HG03354 (cell line): ENCODE data around the gene SLC35E1.

ENCODE experiments used
- ATAC-seq: cut with Tn5 transposase; IDR thresholded peaks from one replicate; pipeline ENCODE4 v1.9.1; 2021; ENCODE audit warnings: mild to moderate bottlenecking; ENCODE audit not compliant: unreplicated experiment, poor library complexity, severe bottlenecking

The SLC35E1 gene

DNA sequence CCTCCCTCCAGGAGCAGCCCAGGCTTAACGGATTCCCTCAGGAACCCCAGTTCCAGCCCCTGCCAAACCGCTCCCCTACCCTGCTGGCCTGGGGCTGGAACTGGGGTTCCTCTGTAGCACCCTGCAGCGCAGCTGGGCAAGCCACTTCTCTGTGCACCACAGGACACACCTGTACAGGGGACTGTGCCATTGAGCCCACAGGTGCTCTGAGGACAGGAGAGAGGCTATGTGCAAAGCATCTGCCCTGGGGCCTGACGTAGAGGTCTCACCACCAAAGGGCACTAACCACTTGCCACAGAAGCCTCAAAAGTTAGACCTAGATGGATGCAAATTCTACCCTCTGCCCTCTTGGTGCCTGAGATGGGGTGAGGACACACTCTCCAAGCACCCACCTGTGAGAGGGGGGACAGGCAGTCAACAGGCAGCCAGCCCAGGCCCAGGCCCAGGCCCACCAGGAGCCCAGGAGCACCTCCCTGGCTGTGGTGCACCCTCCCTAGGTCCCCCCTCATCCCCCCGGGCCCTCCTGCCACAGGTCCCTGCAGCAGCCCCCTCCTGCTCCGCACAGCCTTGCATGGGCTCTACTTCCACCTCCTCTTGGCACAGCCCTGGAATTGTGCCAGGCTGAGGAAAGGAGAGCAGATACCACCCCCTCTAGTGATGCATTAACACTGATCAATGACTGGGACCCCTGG lies 27.6 kb upstream of the SLC35E1 start:
- ATAC-seq, result no peak

DNA sequence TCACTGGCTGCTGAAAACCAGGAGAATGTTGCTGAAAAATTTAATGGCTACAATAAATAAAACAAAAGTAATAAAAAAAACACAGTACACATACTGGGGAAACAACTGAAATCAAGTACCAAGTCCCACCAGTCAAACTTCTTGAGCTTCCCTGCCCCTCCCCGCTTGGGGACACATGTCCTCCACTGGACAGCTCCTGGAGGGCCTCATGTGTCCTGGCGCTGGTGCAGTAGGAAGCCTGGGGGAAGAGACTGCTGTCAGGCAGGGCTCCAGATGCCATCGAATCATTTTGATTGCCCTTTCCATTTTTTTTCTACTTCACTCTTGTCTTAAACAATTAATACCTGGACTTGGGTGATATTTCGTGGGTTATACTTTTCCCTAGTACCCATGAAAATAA lies 26.6 kb upstream of the SLC35E1 start:
- no peak for ATAC-seq

DNA sequence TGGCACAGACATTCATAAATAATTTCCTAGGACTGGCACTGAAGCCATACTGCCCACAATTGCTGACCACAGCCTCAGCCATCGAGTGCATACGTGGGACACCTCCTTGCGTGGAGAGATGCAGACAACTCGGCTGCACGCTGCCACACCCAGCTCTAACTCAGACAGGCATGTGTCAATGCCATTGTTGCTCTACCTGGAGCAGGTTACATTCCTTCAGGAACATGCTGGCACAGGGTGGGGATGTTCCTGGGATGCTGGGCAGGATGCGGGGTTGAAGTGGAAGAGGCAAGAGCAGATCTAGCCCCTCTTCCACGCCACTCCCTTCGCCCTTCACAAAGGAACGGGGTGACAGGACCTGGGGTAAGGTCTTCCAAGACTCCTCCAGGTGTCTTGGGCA lies 24.2 kb upstream of the SLC35E1 start:
- ATAC-seq, result no peak

DNA sequence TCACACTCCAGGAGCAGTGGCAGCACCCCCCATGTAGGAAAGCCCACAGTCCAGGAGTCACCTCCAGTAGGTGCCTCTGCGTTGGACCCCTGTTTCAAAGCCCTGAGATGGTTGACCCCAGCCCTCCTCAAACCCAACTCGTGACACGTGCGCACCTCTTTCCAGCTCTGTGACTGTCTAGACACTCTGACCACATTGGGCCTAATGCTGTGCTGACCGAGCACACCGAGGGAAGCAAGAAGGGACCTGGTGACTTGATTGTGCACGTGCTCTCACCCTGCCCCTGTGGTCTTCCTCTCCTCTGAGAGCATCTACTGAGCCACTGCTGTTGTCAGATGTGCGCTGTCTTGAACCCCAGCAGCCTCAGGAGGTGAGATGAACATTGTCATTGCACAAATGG lies 22.9 kb upstream of the SLC35E1 start:
- no peak for ATAC-seq

DNA sequence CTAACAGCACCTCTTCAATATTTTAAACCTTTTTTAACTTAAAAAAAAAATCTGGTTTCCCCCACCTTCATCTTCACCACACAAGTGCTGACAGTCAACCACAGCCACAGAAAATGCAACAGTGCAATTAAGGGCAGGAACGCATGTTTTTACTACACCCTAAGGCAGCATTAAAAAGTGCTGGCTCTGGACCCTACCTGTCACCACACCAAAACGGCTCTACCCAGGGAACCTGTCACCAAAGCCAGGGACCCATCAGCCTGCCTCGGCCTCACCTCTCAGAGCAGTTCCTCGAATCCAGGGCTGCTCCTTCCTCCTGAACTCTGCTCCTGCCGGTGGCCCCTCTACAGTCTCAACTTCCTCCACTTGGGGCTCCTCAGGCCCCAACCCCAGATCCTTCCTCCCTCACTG lies 22.5 kb upstream of the SLC35E1 start:
- no peak for ATAC-seq

DNA sequence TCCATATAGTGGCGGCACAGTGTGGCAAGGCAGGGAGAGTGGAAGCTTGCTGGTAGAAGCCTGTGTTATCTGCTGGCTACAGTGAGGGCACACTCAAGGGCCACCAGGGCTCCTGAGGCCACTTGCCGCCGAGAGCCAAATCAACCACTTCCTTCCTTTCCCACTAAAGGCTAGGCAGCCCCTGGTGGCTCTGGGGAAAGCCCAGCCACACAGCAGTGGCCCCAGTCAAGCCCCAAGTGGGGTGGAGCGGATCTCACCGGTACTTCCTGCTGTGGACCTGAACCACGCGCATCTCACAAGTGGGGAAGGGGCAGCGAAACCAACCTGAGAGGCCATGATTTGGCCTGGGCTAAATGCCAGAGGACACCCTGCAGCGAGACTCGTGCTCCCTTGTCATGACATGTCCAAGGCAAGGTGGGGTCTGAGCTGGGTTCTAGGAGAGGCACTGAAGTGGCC lies 21.9 kb upstream of the SLC35E1 start:
- ATAC-seq, result peak; percentile 49

DNA sequence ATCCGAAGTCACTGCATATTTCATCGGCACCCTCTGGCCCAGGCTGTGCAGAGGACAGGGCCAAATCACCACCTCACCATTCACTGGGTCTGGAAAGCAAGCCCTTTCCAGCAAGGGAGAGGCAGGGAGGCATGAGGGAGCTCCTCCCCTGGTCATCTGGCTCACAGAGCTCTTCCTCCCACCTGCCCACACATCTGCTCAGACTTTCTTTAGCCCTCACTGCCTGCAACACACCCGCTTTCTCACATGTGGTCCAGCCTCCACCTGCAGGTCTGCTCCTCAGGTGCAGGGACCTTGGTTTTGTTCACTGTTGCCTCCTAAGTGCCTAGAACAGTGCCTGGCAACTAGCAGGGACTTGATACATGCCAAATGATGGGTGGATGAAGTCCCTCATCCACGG lies 21.0 kb upstream of the SLC35E1 start:
- ATAC-seq, result no peak

DNA sequence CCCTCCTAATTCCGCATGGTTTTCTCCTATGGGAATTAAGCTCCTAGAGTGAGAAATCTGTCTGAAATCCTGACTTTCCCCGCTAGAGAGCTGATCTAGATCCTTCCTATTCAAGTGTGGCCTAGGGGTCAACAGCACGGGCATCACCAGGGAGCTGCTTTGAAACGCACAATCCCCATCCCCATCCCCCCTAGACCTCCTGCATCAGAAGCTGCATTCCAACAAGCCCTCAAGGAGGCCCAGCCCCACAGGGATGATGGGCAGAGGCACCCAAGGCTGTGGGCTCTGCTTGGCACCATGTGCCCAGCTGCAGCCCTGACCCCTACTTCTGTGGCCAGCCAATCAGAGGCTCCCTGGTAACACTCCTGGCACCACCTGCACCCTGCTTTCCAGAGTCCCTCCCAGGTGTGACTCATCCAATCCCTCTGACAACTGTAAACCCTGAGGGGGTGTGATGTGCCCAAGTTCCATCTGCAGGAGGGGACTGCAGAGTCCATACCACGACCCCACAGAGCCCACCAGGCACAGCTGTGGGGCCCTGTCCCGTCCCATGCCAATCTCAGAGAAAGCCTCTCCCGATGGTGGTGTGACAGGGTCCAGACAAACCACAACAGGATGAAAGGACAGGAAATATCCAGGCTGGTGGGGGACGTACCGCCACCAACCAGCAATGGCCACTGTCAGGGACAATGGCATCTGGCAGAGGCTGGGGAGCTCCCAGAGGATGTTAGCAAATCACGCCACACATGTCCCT lies 19.8 kb upstream of the SLC35E1 start:
- no peak for ATAC-seq

DNA sequence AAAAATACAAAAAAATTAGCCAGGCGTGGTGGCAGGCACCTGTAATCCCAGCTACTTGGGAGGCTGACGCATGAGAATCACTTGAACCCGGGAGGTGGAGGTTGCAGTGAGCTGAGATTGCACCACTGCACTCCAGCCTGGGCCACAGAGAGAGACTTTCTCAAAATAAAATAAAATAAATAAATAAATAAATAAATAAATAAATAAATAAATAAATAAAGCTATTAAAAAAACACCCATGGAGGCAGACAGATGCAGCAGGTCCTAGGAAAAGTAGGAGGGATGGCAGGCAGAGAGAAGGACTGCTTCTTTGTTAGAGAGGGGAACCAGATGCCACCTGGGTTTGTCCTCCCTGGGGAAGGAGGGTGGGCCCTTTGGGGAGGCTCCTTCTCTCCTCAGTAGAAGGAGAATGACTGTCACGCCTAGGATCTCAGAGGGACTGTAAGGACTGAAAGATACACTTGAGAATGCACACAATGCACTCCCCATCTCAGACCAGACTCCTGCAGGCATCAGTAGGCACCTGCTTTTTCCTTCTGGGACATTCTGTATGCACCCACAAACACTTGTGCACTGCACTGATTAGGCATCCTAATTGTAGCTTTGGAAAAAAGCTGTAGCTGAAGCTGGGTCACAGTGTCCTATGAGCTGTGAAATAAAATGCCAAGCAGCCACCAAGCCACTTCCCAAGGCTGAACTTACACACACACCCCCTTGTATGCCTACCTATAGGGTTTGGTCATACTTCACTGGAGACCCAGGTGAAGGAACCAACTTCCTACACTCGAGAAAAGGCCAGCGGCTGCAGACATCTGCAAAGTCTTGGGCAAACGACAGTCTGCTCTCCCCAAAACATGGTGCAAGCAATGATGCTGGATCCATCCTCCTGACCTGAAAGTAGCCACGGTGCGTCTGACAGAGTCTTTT lies 18.9 kb upstream of the SLC35E1 start:
- no peak for ATAC-seq

DNA sequence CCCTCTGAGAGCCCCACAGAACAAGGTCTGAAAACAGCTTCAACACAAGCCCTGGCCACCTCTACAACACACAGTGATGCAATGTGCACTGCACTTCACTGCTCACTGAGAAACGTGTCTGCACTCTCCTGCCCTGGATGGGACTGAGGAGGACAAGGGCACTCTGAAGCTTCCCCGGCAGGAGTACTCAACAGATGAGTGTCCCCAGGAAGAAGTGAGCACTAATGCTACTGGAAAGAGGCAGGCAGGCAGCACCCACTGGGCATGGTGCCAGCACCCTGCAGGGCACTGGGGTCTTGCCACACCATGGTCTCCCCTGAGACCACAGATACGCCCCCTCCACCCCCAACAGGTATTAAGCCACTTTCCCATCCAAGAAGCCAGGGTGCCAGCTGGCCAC lies 17.7 kb upstream of the SLC35E1 start:
- ATAC-seq, result no peak

DNA sequence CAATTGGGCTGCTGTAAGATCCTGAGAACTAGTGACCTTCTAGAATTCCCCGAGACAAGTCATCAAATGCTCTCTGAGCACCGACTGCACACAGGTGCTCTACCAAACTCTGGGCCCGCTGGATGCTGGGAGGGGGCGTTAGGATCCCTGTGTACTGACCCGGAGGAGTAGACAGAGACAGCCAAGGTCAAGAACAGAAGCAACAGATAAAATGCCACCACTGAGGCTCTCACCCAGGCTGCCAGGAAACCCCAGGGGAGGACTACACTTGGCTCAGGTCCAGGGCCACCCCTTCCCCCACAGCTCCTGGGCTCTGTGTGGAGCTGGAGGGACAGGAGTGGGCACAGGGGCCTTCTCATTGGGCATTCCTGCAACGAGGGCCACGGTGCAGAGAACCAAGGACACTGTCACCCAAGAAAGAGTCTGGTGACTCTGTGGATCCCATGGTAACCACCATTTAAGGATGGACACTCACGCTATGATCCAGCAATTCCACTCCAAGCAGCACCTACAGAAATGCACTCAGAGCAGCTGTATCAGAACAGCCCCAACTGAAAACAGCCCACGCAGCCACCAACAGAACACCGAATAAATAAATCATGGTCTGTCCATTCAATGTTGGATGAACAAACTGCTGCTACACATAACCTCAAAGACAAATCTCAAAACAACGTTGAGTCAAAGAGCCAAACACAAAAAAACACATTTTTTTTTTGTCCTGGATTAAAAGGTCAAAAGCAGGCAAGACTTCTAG lies 16.8 kb upstream of the SLC35E1 start:
- ATAC-seq, result no peak

DNA sequence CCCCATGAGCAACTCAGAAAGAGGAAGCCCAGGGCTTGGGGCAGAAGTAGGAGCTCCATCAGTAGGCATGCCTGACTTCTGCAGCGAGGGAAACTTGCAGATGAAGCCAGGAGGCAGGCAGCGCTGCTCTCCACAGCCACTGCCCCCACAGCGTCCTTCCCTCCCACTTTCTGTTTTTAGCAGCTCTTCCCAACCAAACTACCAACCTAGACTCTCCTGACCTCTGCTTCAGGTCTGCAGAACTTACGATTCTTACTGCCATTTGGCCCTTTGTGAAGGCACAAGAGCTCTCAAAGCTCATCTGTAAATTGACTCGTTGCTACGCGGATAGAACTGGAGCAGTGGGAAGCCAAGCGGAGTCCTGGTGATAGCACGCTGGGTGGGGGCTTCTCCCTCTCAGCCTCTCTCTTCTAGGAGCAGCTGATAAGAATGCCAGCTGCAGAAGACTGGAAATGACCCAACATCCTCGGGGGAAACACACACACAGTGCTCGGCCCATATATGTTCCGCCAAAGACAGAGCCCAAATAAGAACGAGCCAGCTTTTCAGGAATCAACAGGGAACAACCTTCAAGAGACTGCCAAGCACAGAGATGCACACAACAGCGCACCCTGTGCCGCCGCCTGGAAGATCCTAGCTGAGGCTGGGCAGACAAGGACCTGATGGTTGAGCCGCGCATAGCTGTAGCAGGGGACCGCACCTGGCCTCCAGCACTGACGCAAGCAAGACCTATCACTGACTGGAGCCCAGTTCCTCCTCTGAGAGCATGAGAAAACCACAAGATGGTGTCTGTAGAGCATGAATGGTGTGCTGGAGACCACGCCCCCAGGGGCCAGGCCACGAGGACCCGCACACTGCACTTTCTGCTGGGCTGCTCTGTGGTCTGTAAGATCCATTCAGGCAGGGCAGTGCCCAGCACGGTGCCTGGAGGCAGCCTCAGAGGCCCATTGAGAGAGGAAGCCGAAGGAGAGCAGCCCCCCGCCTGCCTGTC lies 15.9 kb upstream of the SLC35E1 start:
- ATAC-seq, result peak; percentile 42

DNA sequence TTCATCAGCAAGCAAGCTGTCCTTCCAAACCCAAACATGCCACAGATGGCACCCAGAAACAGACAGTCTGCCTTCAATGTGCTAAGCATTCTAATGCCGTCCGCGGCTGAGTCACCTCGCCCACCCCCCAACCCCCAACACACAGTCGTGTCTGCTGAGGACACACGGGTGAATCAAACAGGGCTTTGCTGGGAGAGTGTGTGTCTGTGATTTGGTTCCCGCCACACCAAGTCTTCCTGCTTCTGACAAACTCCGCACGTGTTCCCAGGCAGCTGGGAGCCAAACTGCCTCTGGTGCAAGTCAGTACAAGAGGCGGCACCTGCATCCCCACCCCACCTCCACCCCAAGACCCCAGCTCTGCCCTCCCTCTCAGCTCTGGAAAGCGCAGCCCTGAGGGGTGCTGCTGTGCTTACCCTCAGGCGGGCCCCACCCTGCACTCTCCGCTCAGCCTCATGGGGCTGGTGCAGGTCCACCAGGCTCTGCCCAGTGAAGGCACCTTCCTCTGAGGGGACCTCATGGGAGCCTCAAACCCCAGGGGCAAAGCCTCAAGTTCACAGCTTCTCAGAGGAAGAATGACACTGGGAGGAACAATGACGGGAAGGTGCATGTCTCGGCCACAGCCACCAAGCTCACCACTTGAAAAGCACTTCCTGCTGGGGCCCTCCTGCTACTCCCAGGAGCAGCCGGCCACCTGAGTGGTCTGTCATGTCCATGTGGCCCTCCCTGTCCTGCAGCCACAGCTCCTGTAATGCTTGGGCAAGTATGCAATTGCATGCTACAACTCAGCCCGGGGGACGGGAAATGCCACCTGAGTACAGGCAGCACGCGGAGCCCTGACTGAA lies 15.0 kb upstream of the SLC35E1 start:
- ATAC-seq, result no peak

DNA sequence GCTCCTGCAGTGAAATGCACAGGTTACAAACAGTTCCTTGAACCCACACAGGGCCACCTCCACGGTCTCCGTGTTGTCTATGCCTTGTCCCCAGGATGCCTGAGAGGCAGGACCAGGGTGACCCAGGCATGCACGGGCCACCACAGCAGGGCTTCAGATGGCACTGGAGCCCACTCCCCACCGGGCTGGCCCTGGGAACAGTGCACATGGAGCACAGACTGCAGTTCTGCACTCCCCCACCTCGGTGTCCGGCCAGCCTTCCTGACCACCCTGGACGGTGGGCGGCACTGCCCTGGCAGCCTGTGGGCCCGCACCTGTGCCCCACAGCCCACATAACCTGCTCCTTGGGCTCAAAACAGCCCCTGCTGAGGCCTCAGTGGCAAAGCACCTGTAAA lies 14.3 kb upstream of the SLC35E1 start:
- ATAC-seq, result no peak

DNA sequence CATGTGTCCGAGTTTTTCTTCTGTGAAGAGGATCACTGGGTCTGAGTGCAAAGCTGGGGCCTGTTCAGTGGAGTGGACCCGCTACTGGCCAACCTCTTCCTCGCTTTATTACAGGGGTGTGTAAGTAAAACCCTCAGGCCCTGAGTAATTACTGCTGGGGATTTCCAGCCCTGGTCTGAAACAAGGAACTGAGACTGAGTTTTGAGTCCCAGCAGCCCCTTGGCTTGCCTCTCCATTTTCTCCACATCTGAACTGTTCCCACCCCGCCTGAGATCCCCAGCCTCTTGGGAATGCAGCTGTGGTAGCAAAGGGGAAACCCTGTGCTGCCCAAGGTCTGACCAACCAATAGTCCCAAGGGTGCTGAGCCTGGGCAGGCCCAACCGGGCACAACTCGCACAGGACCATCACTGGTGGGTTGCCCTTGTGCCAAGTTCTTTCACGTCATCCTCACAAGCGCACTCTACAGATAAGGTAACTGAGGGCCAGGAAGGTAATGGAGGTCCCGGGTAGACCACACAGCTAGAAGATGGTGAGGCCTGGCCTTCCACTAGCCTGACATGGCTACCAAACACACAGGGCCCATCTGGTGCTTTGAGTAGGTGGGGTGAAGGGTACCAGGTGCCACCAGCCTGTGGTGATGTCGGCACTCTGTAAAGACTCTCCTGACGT lies 13.7 kb upstream of the SLC35E1 start:
- peak; percentile 41 for ATAC-seq

DNA sequence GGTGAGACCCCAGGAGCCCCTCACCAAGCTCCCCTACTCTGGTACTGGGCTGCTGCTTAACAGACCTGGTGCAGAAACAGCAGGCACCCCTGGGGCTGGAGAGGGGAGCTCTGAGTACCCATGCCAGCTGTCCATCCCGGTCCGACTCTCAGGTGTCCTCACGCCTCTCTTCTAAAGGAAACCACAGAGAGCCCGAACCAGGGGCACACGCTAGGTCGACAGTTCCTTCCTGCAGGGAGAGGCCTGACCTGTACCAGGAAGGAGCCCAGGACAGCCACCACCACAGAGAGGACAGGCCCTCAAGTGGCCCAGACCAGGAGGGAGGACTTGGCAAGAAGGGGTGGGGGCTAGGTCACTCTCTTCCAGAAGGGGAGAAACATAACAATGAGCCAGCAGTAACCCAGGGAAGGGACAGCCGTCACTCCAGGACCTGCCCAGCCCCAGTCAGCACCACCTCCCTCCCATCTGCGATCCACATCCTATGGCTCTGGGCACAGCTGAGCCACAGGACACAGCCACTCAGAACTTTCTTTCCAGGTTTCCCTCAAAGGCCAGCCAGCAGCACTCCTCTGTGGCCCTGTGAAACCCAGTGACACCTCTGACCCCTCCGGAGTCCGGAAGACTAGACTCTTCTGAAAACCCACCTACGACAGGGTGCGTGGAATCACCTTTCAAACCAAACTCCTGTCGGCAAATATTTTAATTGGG lies 13.0 kb upstream of the SLC35E1 start:
- no peak for ATAC-seq
